Mucosa of descending colon (tissue), 3 donors: ENCODE results near the gene TRIM47. TPM values are rescaled to one million over a fixed set of nuclear protein-coding genes. Genes with fewer than 3 reads are reported as not detected.

Source experiments
- ATAC-seq: fragments of 200-7000 bp; cut with Tn5 transposase; one replicate; pipeline ENCODE4 v1.9.1; 2020; ENCODE audit warnings: mild to moderate bottlenecking, moderate library complexity
- DNase-seq, 3 donors: peaks; one replicate each; pipeline ENCODE4 v3.0.0-alpha.2; 2020
- H3K36me3 ChIP-seq: fragments of 200-600 bp; one replicate; pipeline ENCODE4 v1.8.0; 2021; ENCODE audit warnings: low read depth, mild to moderate bottlenecking
- H3K4me1 ChIP-seq: fragments of 200-600 bp; one replicate; pipeline ENCODE4 v1.8.0; 2021; ENCODE audit warnings: low read depth, mild to moderate bottlenecking
- H3K4me3 ChIP-seq: fragments of 200-600 bp; one replicate; pipeline ENCODE4 v1.8.0; 2021; ENCODE audit warnings: mild to moderate bottlenecking
- H3K9me3 ChIP-seq: fragments of 200-600 bp; one replicate; pipeline ENCODE4 v1.8.0; 2021; ENCODE audit warnings: mild to moderate bottlenecking
- CTCF ChIP-seq: fragments of 200-600 bp; IDR thresholded peaks from one replicate; pipeline ENCODE4 v1.8.0; 2022; ENCODE audit warnings: antibody characterized with exemption, mild to moderate bottlenecking
- intact Hi-C, 2 donors: fragments of 100-400 bp; cut with DNase I in 1 of 2; cut with micrococcal nuclease in 1 of 2; formaldehyde crosslinking; loops; one replicate each; pipeline versions ENCODE4 v1.11.0 to v1.11.1; 2022; cut with DNase I, micrococcal nuclease
- total RNA-seq, 3 donors: library from RNA; stranded (reverse); fragmentation: NEBNext Ultra II Directional in 2 of 3; extraction: Animal tissue kit (Norgen Biotek cat#: 25700) in 2 of 3; gene quantifications; one replicate each; pipeline versions ENCODE4 v1.2.1 to v1.2.4, GENCODE V29; 2021 to 2023
- donor health status: DM: no; HTN: no; CAD: no; lungs with moderate emphysema.
- donor health status: DM: no; HTN: no; CAD: no.
- donor health status: DM: no; HTN: yes; CAD: no.

Gene TRIM47
- total RNA-seq, 3 donors from 2014 or later = 44.5 to 77.4 (median 53.4) TPM

GRCh38 chr17:75825748-75826370, 52.5 kb downstream of the TRIM47 start:
- intact Hi-C loops = no loop called here

DNA sequence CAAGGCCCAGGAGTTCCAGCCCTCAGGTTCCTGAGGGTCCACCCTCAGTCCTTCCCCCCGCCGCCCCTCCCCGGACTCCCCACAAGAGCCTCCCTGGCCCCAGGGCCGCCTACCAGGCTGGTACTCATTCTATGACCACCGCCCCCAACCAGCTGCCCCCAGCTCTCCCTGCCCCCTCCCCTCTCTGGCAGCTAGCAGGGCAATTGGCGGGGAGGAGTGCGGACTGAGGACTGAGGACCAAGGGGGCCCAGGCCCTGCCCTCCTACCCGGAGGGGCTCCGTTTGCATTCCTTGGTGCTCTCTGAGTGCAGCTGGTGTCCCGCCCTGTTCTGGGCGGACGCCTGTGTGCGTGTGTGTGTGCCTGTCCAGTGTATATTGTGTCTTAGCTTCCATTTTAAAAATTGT, 53.2 kb downstream of the TRIM47 start:
- Histone ChIP-seq H3K36me3 (no peaks in the 10 kb centered on the region), H3K4me3 (no peak overlapping the region), H3K9me3 (no peaks in the 10 kb centered on the region)

More at GRCh38 chr17:75825748-75826370, 52.5 kb downstream of the TRIM47 start:
- Histone ChIP-seq H3K36me3 (no peaks in the 10 kb centered on the region), H3K9me3 (no peaks in the 10 kb centered on the region), H3K4me1 (peaks cover 11% of the 10 kb centered on the region), H3K4me3 (no peak overlapping the region)
- DNase-seq (no peak), ATAC-seq (no peak)
- no peak for TF ChIP-seq CTCF

GRCh38 chr17:75824666-75825065, 53.7 kb downstream of the TRIM47 start:
- intact Hi-C loops = no loop called here
- H3K9me3 ChIP-seq = no peaks in the 10 kb centered on the region
- no peak overlapping the region for H3K4me3 ChIP-seq
- ATAC-seq = no peak
- no peak for TF ChIP-seq CTCF
- H3K36me3 ChIP-seq = no peaks in the 10 kb centered on the region
- DNase-seq = no peak
- H3K4me1 ChIP-seq = peaks cover 8% of the 10 kb centered on the region

More for the DNA sequence above, 53.2 kb downstream of the TRIM47 start:
- intact Hi-C loops = no loop called here
- DNase-seq (peak in 1 of 3 donors; percentile 46), ATAC-seq (no peak)
- H3K4me1 ChIP-seq = peaks cover 8% of the 10 kb centered on the region
- no peak for TF ChIP-seq CTCF

Other genes with a start within 250 kb of the TRIM47 start
- 10 to 100 TPM; 20.7 to 41.6 (median 27.5) TPM for gene SMIM5, start 245.1 kb downstream of the TRIM47 start, total RNA-seq
- gene RECQL5, start 211.4 kb downstream of the TRIM47 start, total RNA-seq = 10 to 100 TPM; 29.3 to 41.9 (median 30.1) TPM
- gene SAP30BP, start 211.2 kb downstream of the TRIM47 start, total RNA-seq = 10 to 100 TPM; 76.5 to 83.8 (median 76.9) TPM
- 100 to 1,000 TPM; 153 to 307 (median 246) TPM for gene ITGB4, start 157.1 kb downstream of the TRIM47 start, total RNA-seq
- 10 to 100 TPM in 2 of 3 donors, 1 to 10 TPM in 1; 7.1 to 18.2 (median 18.2) TPM for gene GALK1, start 113.4 kb downstream of the TRIM47 start, total RNA-seq
- 10 to 100 TPM; 24.5 to 27.5 (median 25.7) TPM for gene UNK, start 93.8 kb downstream of the TRIM47 start, total RNA-seq
- gene UNC13D, start 34.2 kb downstream of the TRIM47 start, total RNA-seq = 10 to 100 TPM; 18.4 to 40.2 (median 23.0) TPM
- 100 to 1,000 TPM in 1 of 3 donors, 10 to 100 TPM in 2; 99.1 to 114 (median 99.8) TPM for gene WBP2, start 23.2 kb downstream of the TRIM47 start, total RNA-seq
- gene TRIM65, start 18.4 kb upstream of the TRIM47 start, total RNA-seq = 10 to 100 TPM; 13.7 to 23.8 (median 15.4) TPM
- gene MRPL38, start 26.3 kb upstream of the TRIM47 start, total RNA-seq = 10 to 100 TPM; 87.0 to 98.0 (median 89.4) TPM
- gene FBF1, start 62.5 kb upstream of the TRIM47 start, total RNA-seq = 10 to 100 TPM in 1 of 3 donors, 1 to 10 TPM in 2; 5.2 to 13.6 (median 5.5) TPM
- gene ACOX1, start 100.6 kb upstream of the TRIM47 start, total RNA-seq = 100 to 1,000 TPM; 128 to 272 (median 154) TPM
- 10 to 100 TPM; 16.1 to 36.4 (median 23.1) TPM for gene TEN1, start 100.7 kb upstream of the TRIM47 start, total RNA-seq
- 10 to 100 TPM in 2 of 3 donors, 1 to 10 TPM in 1; 7.9 to 16.8 (median 12.5) TPM for gene CDK3, start 122.3 kb upstream of the TRIM47 start, total RNA-seq
- gene EVPL, start 148.7 kb upstream of the TRIM47 start, total RNA-seq = 10 to 100 TPM; 13.3 to 22.6 (median 16.3) TPM
- gene SRP68, start 193.9 kb upstream of the TRIM47 start, total RNA-seq = 10 to 100 TPM; 47.3 to 86.6 (median 53.0) TPM
- 1 to 10 TPM in 1 of 3 donors, not detected in 2; 4.2 TPM for gene GALR2, start 196.2 kb upstream of the TRIM47 start, total RNA-seq
- gene ZACN, start 200.6 kb upstream of the TRIM47 start, total RNA-seq = 1 to 10 TPM in 1 of 3 donors, not detected in 2; 1.4 TPM
- gene EXOC7, start 225.2 kb upstream of the TRIM47 start, total RNA-seq = 100 to 1,000 TPM in 2 of 3 donors, 10 to 100 TPM in 1; 91.0 to 145 (median 142) TPM